K562 (cell line): ENCODE measurements around the gene RCOR2. TPM values are rescaled to one million over a fixed set of nuclear protein-coding genes. Genes with fewer than 3 reads are reported as not detected.
A peak's percentile ranks its signal among the peaks of the same experiment; 100 is the strongest.

Experiments
- AFF4 ChIP-seq: sonication (generic); formaldehyde crosslinking; IDR thresholded peaks from 2 replicates; pipeline ENCODE4 v1.8.0; 2023; ENCODE audit warnings: mild to moderate bottlenecking, missing genetic modification reagents
- HNRNPL ChIP-seq: fragments of 200-400 bp; formaldehyde crosslinking; IDR thresholded peaks from 2 replicates; pipeline ENCODE4 v1.6.1; 2017; ENCODE audit warnings: low read depth, mild to moderate bottlenecking, low read length
- SMAD4 ChIP-seq: fragments of 250-450 bp; sonication (Bioruptor Pico); conservative IDR thresholded peaks from 2 replicates; pipeline ENCODE4 v1.8.0; 2021; ENCODE audit warnings: inconsistent platforms, mild to moderate bottlenecking, moderate library complexity
- ZNF407 ChIP-seq: fragments of 450-650 bp; IDR thresholded peaks from 2 replicates; pipeline ENCODE4 v1.6.1; 2016; ENCODE audit warnings: low read depth
- ZNF41 ChIP-seq: fragments of 250-450 bp; sonication (Bioruptor Pico); conservative IDR thresholded peaks from 2 replicates; pipeline ENCODE4 v1.4.0; 2020; ENCODE audit warnings: mild to moderate bottlenecking
- polyA plus RNA-seq, 8 experiments: library from polyadenylated mRNA; depleted of rRNA in 4 of 8; stranded (reverse) in 5 of 8; unstranded in 3 of 8; fragments of >200 nt; fragmentation: Nextera tagmentation in 2 of 8; fragmentation: Illumina TruSeq in 1 of 8; extraction: Ambion mirVana in 2 of 8; extraction: Trizol in 1 of 8; gene quantifications; 2 replicates each; pipeline versions ENCODE4 v1.2.1 to v1.2.3, GENCODE V29; 2011 to 2014; ENCODE audit warnings: inconsistent platforms in 1 of 8, missing spikeins in 1 of 8
- total RNA-seq, 7 experiments: library from RNA; depleted of rRNA in 6 of 7; stranded (reverse); fragments of >200 nt in 6 of 7; fragmentation: Illumina TruSeq in 2 of 7; extraction: Trizol in 2 of 7; gene quantifications; 2 replicates each; pipeline versions ENCODE4 v1.2.1 to v1.2.3, GENCODE V29; 2011 to 2021; ENCODE audit warnings: low replicate concordance in 1 of 7
- TF ChIP-seq, protein P1 (sequence below): fragments of 250-450 bp; sonication (Bioruptor Pico); IDR thresholded peaks from 2 replicates; pipeline ENCODE4 v1.4.0; 2020

Gene RCOR2
- total and polyA plus RNA-seq, 9 of the 15 experiments (the other 6 are each of a cell fraction or from before 2014, with no cell fraction given) = 0.04 to 6.5 (median 2.5) TPM; not detected in 1

DNA sequence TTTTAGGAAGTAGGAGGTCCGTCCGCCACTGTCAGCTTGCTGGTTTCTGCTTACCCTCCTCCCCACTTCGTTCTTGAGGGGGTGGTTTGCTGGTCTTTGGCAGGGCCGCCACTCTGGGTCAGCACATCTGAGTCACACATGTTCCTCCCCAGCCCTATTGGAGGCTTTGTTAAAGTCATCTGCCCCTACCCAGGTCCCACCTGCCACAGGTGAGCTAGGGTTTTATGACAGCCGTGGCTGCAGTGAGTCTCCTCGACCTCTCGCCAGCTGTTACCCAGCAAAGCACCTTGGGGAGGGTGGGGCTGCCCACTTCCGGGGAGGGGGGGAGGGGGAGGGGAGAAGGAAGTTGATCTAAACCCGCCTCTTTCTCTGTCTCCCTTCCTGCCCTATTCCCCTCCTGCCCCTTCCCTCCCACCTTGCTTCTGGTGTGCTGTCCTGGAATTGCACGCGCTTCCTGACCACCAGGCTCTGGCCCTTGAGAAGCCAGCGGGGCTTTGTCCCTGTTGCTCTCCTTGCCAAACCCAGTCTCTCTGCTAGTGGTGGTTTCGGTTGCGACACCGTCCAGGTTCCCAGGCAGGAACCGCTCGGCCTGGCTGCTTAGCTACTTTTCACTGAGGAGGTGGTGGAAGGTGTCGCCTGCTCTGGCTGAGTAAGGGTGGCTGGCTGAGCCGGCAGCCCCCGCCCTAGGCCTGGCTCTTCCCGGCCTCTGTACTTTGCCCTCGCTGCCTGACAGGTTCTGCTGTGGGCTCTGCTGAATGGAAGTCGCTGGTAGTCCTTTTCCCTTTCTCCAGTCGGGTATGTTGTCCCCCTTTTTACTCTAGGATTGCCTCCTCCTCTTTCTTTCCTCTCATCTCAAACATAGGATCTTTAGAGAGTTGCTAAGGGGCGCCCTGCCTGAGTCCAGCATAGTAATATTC, 28.5 kb downstream of the RCOR2 start (continued):
- TF ChIP-seq AFF4 (CRISPR knock-in tag) (no peak), HNRNPL (no peak), ZNF41 (CRISPR knock-in tag) (no peak), SMAD4 (CRISPR knock-in tag) (no peak), ZNF407 (peak; percentile 72)
- TF ChIP-seq, protein P1, sequence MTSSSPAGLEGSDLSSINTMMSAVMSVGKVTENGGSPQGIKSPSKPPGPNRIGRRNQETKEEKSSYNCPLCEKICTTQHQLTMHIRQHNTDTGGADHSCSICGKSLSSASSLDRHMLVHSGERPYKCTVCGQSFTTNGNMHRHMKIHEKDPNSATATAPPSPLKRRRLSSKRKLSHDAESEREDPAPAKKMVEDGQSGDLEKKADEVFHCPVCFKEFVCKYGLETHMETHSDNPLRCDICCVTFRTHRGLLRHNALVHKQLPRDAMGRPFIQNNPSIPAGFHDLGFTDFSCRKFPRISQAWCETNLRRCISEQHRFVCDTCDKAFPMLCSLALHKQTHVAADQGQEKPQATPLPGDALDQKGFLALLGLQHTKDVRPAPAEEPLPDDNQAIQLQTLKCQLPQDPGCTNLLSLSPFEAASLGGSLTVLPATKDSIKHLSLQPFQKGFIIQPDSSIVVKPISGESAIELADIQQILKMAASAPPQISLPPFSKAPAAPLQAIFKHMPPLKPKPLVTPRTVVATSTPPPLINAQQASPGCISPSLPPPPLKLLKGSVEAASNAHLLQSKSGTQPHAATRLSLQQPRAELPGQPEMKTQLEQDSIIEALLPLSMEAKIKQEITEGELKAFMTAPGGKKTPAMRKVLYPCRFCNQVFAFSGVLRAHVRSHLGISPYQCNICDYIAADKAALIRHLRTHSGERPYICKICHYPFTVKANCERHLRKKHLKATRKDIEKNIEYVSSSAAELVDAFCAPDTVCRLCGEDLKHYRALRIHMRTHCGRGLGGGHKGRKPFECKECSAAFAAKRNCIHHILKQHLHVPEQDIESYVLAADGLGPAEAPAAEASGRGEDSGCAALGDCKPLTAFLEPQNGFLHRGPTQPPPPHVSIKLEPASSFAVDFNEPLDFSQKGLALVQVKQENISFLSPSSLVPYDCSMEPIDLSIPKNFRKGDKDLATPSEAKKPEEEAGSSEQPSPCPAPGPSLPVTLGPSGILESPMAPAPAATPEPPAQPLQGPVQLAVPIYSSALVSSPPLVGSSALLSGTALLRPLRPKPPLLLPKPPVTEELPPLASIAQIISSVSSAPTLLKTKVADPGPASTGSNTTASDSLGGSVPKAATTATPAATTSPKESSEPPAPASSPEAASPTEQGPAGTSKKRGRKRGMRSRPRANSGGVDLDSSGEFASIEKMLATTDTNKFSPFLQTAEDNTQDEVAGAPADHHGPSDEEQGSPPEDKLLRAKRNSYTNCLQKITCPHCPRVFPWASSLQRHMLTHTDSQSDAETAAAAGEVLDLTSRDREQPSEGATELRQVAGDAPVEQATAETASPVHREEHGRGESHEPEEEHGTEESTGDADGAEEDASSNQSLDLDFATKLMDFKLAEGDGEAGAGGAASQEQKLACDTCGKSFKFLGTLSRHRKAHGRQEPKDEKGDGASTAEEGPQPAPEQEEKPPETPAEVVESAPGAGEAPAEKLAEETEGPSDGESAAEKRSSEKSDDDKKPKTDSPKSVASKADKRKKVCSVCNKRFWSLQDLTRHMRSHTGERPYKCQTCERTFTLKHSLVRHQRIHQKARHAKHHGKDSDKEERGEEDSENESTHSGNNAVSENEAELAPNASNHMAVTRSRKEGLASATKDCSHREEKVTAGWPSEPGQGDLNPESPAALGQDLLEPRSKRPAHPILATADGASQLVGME = no peak
